ENCODE measurements around the gene KIDINS220. TPM values are rescaled to one million over a fixed set of nuclear protein-coding genes. Genes with fewer than 3 reads are reported as not detected.

Gene KIDINS220
- total RNA-seq, 1 donor from 2014 or later, result 68.2 TPM

DNA sequence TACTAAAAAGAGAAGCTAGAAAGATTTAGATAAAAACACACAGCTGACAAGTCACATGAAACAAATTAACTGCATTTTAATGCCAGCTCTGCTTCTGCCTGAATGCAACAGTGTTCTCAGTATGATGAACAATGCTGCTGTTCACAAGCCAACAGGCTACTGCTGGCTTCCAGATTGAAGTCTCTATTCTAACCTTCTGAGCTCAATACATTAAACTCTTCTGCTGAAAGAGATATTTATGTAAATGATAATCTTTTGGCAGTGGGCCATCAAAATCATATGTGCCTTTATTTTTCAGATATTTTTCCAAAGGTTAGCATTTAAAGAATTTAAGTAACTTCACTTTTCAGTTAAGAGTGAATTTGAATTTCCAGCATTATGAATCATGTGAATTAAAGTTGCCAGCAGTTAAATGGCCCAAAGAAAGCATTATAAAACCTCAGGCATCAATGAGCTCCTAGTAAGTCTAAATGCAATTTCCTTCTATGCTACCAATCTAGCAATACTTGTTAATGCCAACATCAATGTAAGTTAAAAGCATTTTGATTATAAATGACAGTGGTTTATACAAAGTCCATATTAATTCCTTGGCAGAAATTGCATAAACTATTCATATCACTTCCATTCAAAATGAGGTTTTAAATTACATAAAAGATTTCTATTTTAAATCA is 83.2 kb downstream of the KIDINS220 start:
- Mint-ChIP-seq H3K4me3 (ENCODE audit: unreplicated experiment) (no peak overlapping the region), H3K9me3 (ENCODE audit: low read depth) (peaks cover 21% of the 10 kb centered on the region), H3K27ac (ENCODE audit: unreplicated experiment) (peak overlapping the region; percentile 12), H3K27me3 (ENCODE audit: low read depth) (no peaks in the 10 kb centered on the region), H3K36me3 (ENCODE audit: low read depth) (peaks cover 26% of the 10 kb centered on the region), H3K4me1 (ENCODE audit: low read depth) (peaks cover 33% of the 10 kb centered on the region)
- TF ChIP-seq, protein P1, sequence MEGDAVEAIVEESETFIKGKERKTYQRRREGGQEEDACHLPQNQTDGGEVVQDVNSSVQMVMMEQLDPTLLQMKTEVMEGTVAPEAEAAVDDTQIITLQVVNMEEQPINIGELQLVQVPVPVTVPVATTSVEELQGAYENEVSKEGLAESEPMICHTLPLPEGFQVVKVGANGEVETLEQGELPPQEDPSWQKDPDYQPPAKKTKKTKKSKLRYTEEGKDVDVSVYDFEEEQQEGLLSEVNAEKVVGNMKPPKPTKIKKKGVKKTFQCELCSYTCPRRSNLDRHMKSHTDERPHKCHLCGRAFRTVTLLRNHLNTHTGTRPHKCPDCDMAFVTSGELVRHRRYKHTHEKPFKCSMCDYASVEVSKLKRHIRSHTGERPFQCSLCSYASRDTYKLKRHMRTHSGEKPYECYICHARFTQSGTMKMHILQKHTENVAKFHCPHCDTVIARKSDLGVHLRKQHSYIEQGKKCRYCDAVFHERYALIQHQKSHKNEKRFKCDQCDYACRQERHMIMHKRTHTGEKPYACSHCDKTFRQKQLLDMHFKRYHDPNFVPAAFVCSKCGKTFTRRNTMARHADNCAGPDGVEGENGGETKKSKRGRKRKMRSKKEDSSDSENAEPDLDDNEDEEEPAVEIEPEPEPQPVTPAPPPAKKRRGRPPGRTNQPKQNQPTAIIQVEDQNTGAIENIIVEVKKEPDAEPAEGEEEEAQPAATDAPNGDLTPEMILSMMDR (IDR thresholded peaks at IDR 0.05), result no peak
- no peak for DNase-seq (ENCODE audit: low spot score)

DNA sequence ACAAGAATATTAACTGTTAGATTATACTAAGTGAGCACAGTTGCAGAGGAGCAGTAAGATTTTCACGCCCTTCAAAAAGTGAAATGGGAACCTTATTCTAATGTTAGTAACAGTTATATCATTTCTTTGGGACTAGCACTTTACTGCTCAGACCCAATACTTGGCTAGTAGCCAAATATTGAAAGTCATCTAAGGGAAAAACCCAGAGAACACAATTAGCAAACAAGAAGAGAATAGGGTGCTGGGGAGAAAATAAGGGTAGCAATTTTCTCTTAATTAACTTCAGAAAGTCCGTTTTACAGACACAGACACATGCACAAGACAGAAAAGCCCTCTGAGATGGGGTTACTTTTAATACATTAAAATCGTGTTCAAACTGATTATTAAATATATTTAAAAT is 83.8 kb downstream of the KIDINS220 start:
- Mint-ChIP-seq H3K9me3 (ENCODE audit: low read depth) (peaks cover 18% of the 10 kb centered on the region), H3K27me3 (ENCODE audit: low read depth) (no peaks in the 10 kb centered on the region), H3K4me1 (ENCODE audit: low read depth) (peaks cover 36% of the 10 kb centered on the region), H3K27ac (ENCODE audit: unreplicated experiment) (no peak overlapping the region), H3K4me3 (ENCODE audit: unreplicated experiment) (no peak overlapping the region), H3K36me3 (ENCODE audit: low read depth) (peaks cover 21% of the 10 kb centered on the region)
- no peak for DNase-seq (ENCODE audit: low spot score)
- TF ChIP-seq, protein P1 (IDR thresholded peaks at IDR 0.05), result no peak

DNA sequence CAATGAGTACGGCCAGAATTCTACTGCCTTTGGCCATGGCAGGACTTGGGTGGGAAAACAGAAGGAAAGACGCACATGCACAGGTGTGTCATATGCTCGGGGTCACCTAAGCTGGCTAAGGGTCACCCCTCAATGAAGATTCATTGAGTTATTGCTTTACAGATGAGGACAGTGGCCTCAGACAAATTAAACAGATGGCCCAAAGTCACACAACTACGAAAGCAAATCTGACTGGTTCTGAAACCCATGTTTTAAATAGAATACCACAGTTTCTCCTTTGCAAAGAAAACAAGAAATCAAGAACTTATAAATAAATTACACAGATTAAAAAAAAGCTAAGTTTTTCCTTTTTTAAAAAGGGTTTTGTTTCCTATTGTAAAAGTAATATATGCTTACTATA is 85.0 kb downstream of the KIDINS220 start:
- no peak for DNase-seq (ENCODE audit: low spot score)
- peaks cover 13% of the 10 kb centered on the region for H3K9me3 Mint-ChIP-seq (ENCODE audit: low read depth)
- peaks cover 16% of the 10 kb centered on the region for H3K36me3 Mint-ChIP-seq (ENCODE audit: low read depth)
- H3K4me3 Mint-ChIP-seq (ENCODE audit: unreplicated experiment), result no peak overlapping the region
- peaks cover 36% of the 10 kb centered on the region for H3K4me1 Mint-ChIP-seq (ENCODE audit: low read depth)
- H3K27ac Mint-ChIP-seq (ENCODE audit: unreplicated experiment), result no peak overlapping the region
- TF ChIP-seq, protein P1 (IDR thresholded peaks at IDR 0.05), result no peak
- no peaks in the 10 kb centered on the region for H3K27me3 Mint-ChIP-seq (ENCODE audit: low read depth)

DNA sequence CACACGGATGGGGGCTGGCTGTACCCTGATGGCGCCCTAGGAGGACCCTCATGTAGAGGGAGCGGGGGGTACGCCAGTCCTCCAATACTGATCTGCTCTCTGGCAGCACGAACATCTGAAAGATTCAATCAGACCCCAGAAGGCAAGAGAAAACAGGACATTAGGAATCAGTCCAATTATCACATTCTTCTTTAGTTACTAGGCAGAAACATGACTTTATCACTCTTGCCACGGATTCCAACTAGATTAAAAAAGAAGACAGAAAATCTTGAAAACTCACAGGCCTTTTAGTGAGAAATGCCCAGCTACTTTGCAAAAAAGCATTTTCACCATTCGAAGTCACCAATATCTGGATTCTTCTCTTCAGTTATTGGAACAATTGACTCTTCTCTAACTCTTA is 87.2 kb downstream of the KIDINS220 start:
- Mint-ChIP-seq H3K4me1 (ENCODE audit: low read depth) (peaks cover 36% of the 10 kb centered on the region), H3K4me3 (ENCODE audit: unreplicated experiment) (no peak overlapping the region), H3K27ac (ENCODE audit: unreplicated experiment) (peak overlapping the region; percentile 69), H3K9me3 (ENCODE audit: low read depth) (peaks cover 3% of the 10 kb centered on the region), H3K27me3 (ENCODE audit: low read depth) (no peaks in the 10 kb centered on the region), H3K36me3 (ENCODE audit: low read depth) (peaks cover 7% of the 10 kb centered on the region)
- DNase-seq (ENCODE audit: low spot score), result no peak
- TF ChIP-seq, protein P1 (IDR thresholded peaks at IDR 0.05), result no peak

DNA sequence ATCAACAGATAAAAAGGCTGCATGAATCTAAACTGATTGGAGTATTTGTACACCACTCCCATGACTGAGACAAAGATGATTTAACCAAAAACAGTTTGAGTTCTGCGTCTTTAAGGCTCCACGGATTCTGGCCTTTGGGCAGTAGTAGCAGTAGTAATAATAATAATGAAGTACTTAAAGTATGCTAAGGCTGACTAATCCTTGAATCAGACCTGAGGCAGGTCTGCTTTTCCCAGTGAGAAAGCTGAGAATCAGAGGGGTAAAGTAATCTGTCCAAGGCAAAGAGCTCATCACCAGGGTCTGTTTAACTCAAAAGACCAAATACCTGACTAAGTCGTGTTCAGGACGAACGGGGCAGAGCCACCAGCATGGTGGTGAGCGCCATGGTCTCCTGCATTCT is 94.2 kb downstream of the KIDINS220 start:
- peaks cover 14% of the 10 kb centered on the region for H3K4me1 Mint-ChIP-seq (ENCODE audit: low read depth)
- H3K4me3 Mint-ChIP-seq (ENCODE audit: unreplicated experiment), result no peak overlapping the region
- TF ChIP-seq, protein P1 (IDR thresholded peaks at IDR 0.05), result no peak
- H3K27ac Mint-ChIP-seq (ENCODE audit: unreplicated experiment), result no peak overlapping the region
- H3K9me3 Mint-ChIP-seq (ENCODE audit: low read depth), result no peaks in the 10 kb centered on the region
- no peak for DNase-seq (ENCODE audit: low spot score)
- H3K36me3 Mint-ChIP-seq (ENCODE audit: low read depth), result peaks cover 8% of the 10 kb centered on the region
- H3K27me3 Mint-ChIP-seq (ENCODE audit: low read depth), result no peaks in the 10 kb centered on the region
